Suprapubic skin (tissue), 4 donors: ENCODE data around the gene WDR91. TPM values are rescaled to one million over a fixed set of nuclear protein-coding genes. Genes with fewer than 3 reads are reported as not detected.

Experiments used
- DNase-seq, 2 donors: peaks; one replicate each; pipeline ENCODE4 v3.0.0-alpha.2; 2019; ENCODE audit warnings: low spot score in 2 of 2
- H3K27ac ChIP-seq: fragments of 200-600 bp; sonication (generic); one replicate; pipeline ENCODE4 v1.5.1; 2019
- H3K27me3 ChIP-seq: fragments of 200-600 bp; sonication (generic); one replicate; pipeline ENCODE4 v1.5.1; 2019
- H3K36me3 ChIP-seq: fragments of 200-600 bp; sonication (generic); one replicate; pipeline ENCODE4 v1.5.1; 2019
- H3K4me1 ChIP-seq: fragments of 200-600 bp; sonication (generic); one replicate; pipeline ENCODE4 v1.5.1; 2019
- H3K4me3 ChIP-seq: fragments of 200-600 bp; sonication (generic); one replicate; pipeline ENCODE4 v1.5.1; 2019; ENCODE audit warnings: mild to moderate bottlenecking
- H3K9me3 ChIP-seq: fragments of 200-600 bp; sonication (generic); one replicate; pipeline ENCODE4 v1.5.1; 2019
- CTCF ChIP-seq, 2 donors: fragments of 200-600 bp in 1 of 2; fragments of 450-650 bp in 1 of 2; sonication (generic) in 1 of 2; IDR thresholded peaks; one replicate each; pipeline ENCODE4 v1.5.1; 2016 to 2019; ENCODE audit warnings: antibody characterized with exemption in 2 of 2, mild to moderate bottlenecking in 1 of 2, moderate library complexity in 1 of 2
- EP300 ChIP-seq: sonication (generic); formaldehyde crosslinking; IDR thresholded peaks from one replicate; pipeline ENCODE4 v1.6.1; 2017; ENCODE audit warnings: antibody characterized with exemption
- POLR2A ChIP-seq, 2 donors: fragments of 450-650 bp; IDR thresholded peaks; one replicate each; pipeline ENCODE4 v1.6.1; 2017; ENCODE audit warnings: antibody characterized with exemption in 2 of 2, mild to moderate bottlenecking in 2 of 2, moderate library complexity in 2 of 2
- POLR2AphosphoS5 ChIP-seq, 3 donors: sonication (generic); formaldehyde crosslinking; IDR thresholded peaks; one replicate each; pipeline ENCODE4 v1.6.1; 2017; ENCODE audit warnings: antibody characterized with exemption in 3 of 3
- WGBS: methylation state at CpG from one replicate; pipeline ENCODE4 v1.1.5; 2018; 5-methylcytosine and 5-hydroxymethylcytosine counted together
- total RNA-seq, 4 donors: library from RNA; depleted of rRNA; stranded (reverse); fragments of >200 nt; gene quantifications; one replicate each; pipeline ENCODE4 v1.1.0, GENCODE V29; 2016

Gene WDR91
- total RNA-seq, 4 donors from 2014 or later = 18.1 to 38.9 (median 29.4) TPM

GRCh38 chr7:135246191-135246825 is 35.0 kb upstream of the WDR91 start:
- TF ChIP-seq CTCF (IDR thresholded peaks at IDR 0.05) (no peak), EP300 (no peak), POLR2A (IDR thresholded peaks at IDR 0.05) (no peak), POLR2AphosphoS5 (IDR thresholded peaks at IDR 0.05) (no peak)
- no peak overlapping the region for H3K4me3 ChIP-seq
- no peak for DNase-seq
- no peaks in the 10 kb centered on the region for H3K36me3 ChIP-seq
- H3K27me3 ChIP-seq = no peaks in the 10 kb centered on the region
- WGBS = 98% methylated on average over 34 of the region's 43 CpGs
- no peak overlapping the region for H3K27ac ChIP-seq
- H3K9me3 ChIP-seq = no peaks in the 10 kb centered on the region
- no peaks in the 10 kb centered on the region for H3K4me1 ChIP-seq

DNA sequence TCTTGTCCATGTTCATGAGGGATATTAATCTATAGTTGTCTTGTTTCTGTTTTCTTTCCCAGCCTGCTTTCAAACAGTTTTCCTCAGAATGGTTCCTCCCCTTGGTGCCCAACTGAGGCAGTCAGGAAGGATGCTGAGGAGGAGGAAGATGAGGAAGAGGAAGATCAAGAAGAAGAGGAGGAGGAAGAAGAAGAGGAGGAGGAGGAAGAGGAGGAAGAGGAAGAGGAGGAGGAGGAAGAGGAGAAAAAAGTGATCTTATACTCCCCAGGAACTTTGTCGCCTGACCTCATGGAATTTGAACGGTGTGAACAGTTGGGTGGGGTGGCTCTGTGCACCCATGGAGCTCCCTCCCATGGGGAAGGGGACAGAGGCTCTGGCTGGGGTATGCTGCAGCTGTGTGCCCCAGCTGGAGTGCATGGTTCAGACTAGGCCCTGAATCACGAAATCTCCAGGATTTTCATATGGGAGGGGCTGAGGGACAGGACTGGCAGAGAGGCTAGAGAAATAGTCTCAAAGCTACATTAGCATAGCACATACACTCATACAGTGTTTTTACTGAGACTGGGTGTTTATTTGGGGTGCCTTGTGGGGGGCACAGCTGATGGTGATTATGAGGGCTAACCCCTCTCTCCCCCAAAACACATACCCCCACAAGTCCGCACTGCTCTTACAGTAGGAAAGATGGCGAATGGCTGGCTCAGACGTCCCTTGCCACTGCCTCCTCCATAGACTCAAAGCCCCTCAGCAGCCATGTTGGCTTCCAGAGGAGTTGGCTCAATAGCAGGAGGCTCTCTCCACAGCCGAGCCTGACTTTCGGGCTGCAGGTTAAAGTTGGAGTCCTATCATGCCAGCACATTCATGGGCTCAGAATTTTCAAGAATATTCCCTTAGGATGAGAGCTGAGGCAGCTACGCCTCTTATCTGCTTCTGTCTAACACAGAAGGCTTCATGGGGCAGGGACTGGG is 34.2 kb upstream of the WDR91 start:
- H3K36me3 ChIP-seq = no peaks in the 10 kb centered on the region
- H3K27ac ChIP-seq = no peak overlapping the region
- no peak for TF ChIP-seq EP300
- TF ChIP-seq POLR2A (IDR thresholded peaks at IDR 0.05) = no peak
- TF ChIP-seq POLR2AphosphoS5 (IDR thresholded peaks at IDR 0.05) = no peak
- no peak for TF ChIP-seq CTCF (IDR thresholded peaks at IDR 0.05)
- no peaks in the 10 kb centered on the region for H3K27me3 ChIP-seq
- WGBS = 91% methylated on average over 8 of the region's 9 CpGs
- no peak overlapping the region for H3K4me3 ChIP-seq
- H3K9me3 ChIP-seq = no peaks in the 10 kb centered on the region
- no peak for DNase-seq
- no peaks in the 10 kb centered on the region for H3K4me1 ChIP-seq

GRCh38 chr7:135242096-135242684 is 30.9 kb upstream of the WDR91 start:
- no peak overlapping the region for H3K4me3 ChIP-seq
- no peaks in the 10 kb centered on the region for H3K36me3 ChIP-seq
- no peaks in the 10 kb centered on the region for H3K27me3 ChIP-seq
- DNase-seq = no peak
- no peaks in the 10 kb centered on the region for H3K4me1 ChIP-seq
- no peaks in the 10 kb centered on the region for H3K9me3 ChIP-seq
- WGBS = 79% methylated on average over 5 of the region's 5 CpGs
- H3K27ac ChIP-seq = no peak overlapping the region
- no peak for TF ChIP-seq CTCF (IDR thresholded peaks at IDR 0.05)
- TF ChIP-seq POLR2AphosphoS5 (IDR thresholded peaks at IDR 0.05) = no peak
- no peak for TF ChIP-seq POLR2A (IDR thresholded peaks at IDR 0.05)
- no peak for TF ChIP-seq EP300

- no peaks in the 10 kb centered on the region for H3K27me3 ChIP-seq
- H3K4me3 ChIP-seq = no peak overlapping the region
- 83% methylated on average over 9 of the region's 9 CpGs for WGBS
- no peaks in the 10 kb centered on the region for H3K36me3 ChIP-seq
- H3K9me3 ChIP-seq = no peaks in the 10 kb centered on the region
- TF ChIP-seq CTCF (IDR thresholded peaks at IDR 0.05) = no peak
- TF ChIP-seq EP300 = no peak
- TF ChIP-seq POLR2AphosphoS5 (IDR thresholded peaks at IDR 0.05) = no peak
- no peak for TF ChIP-seq POLR2A (IDR thresholded peaks at IDR 0.05)
- no peak overlapping the region for H3K27ac ChIP-seq
- H3K4me1 ChIP-seq = no peaks in the 10 kb centered on the region
- DNase-seq = no peak
Measured at GRCh38 chr7:135240441-135240840, 29.1 kb upstream of the WDR91 start.

GRCh38 chr7:135239263-135239662 is 27.9 kb upstream of the WDR91 start:
- no peaks in the 10 kb centered on the region for H3K4me1 ChIP-seq
- H3K4me3 ChIP-seq = no peak overlapping the region
- TF ChIP-seq POLR2A (IDR thresholded peaks at IDR 0.05) = no peak
- no peak for TF ChIP-seq EP300
- TF ChIP-seq POLR2AphosphoS5 (IDR thresholded peaks at IDR 0.05) = no peak
- no peak for TF ChIP-seq CTCF (IDR thresholded peaks at IDR 0.05)
- H3K9me3 ChIP-seq = no peaks in the 10 kb centered on the region
- no peak for DNase-seq
- H3K36me3 ChIP-seq = no peaks in the 10 kb centered on the region
- WGBS = 96% methylated on average over 7 of the region's 7 CpGs
- H3K27me3 ChIP-seq = no peaks in the 10 kb centered on the region
- no peak overlapping the region for H3K27ac ChIP-seq
